Stimulated activated CD8-positive, alpha-beta memory T cell treated with anti-CD3 and anti-CD28 coated beads, Interleukin-15, amount 100 ng/mL, for 4 hours (primary cell): Measurements from ENCODE around the gene CYTH4.
"Not testable (repeated sequence)": the region's sequence is repeated elsewhere in the genome, so short reads cannot be mapped to it uniquely, and the experiment has no call there.

Source experiments
- DNase-seq, 2 donors: peaks; one replicate each; pipeline ENCODE4 v3.0.0-alpha.2; 2020; ENCODE audit warnings: low read depth in 2 of 2

The CYTH4 gene

GRCh38 chr22:37248251-37248650 is 34.1 kb upstream of the CYTH4 start:
- DNase-seq = no peak

GRCh38 chr22:37249986-37250385 is 32.3 kb upstream of the CYTH4 start:
- DNase-seq = no peak

- DNase-seq = not testable (repeated sequence)
These were observed 30.5 kb upstream of the CYTH4 start for GRCh38 chr22:37251836-37252235.

GRCh38 chr22:37253126-37253660 is 29.1 kb upstream of the CYTH4 start:
- no peak for DNase-seq

GRCh38 chr22:37254209-37254866 is 28.0 kb upstream of the CYTH4 start:
- DNase-seq = no peak

- no peak for DNase-seq
These were observed 27.5 kb upstream of the CYTH4 start for GRCh38 chr22:37254867-37255233.

- DNase-seq = no peak
These were observed 26.7 kb upstream of the CYTH4 start for GRCh38 chr22:37255558-37256006.

GRCh38 chr22:37256075-37256726 is 26.1 kb upstream of the CYTH4 start:
- DNase-seq = no peak

- no peak for DNase-seq
These were observed 24.1 kb upstream of the CYTH4 start for GRCh38 chr22:37258005-37258752.

- no peak for DNase-seq
These were observed 23.4 kb upstream of the CYTH4 start for GRCh38 chr22:37258753-37259401.

GRCh38 chr22:37259540-37260029 is 22.7 kb upstream of the CYTH4 start:
- DNase-seq = no peak

- no peak for DNase-seq
These were observed 22.0 kb upstream of the CYTH4 start for GRCh38 chr22:37260155-37260795.

- DNase-seq = no peak
These were observed 21.4 kb upstream of the CYTH4 start for GRCh38 chr22:37260901-37261336.

- DNase-seq = no peak
These were observed 20.0 kb upstream of the CYTH4 start for GRCh38 chr22:37262346-37262745.

- DNase-seq = no peak
These were observed 18.1 kb upstream of the CYTH4 start for GRCh38 chr22:37263966-37264887.

- no peak for DNase-seq
These were observed 15.7 kb upstream of the CYTH4 start for GRCh38 chr22:37266581-37267134.

- no peak for DNase-seq
These were observed 15.1 kb upstream of the CYTH4 start for GRCh38 chr22:37267135-37267587.

GRCh38 chr22:37267661-37268413 is 14.5 kb upstream of the CYTH4 start:
- no peak for DNase-seq
